Activated CD8-positive, alpha-beta memory T cell treated with anti-CD3 and anti-CD28 coated beads, Interleukin-2, amount 10 ng/mL, durations not matched to agents 7 days and 5 days (primary cell): ENCODE data around the gene PC. TPM values are rescaled to one million over a fixed set of nuclear protein-coding genes. Genes with fewer than 3 reads are reported as not detected.

Experiments used
- ATAC-seq: fragments of 150-1000 bp; cut with Tn5 transposase; one replicate; pipeline ENCODE4 v1.10.0; 2021; ENCODE audit warnings: moderate library complexity
- CTCF ChIA-PET: fragments of 350-600 bp; sonication (Branson Sonifier 250); formaldehyde crosslinking; loops from one replicate; lab custom pipeline; 2021; ENCODE audit warnings: antibody characterized with exemption; lab: Charles Lee
- DNase-seq: peaks from one replicate; pipeline ENCODE4 v3.0.0-alpha.2; 2020
- H3K27ac Mint-ChIP-seq: one replicate; pipeline ENCODE4 v1.8.0; 2021; ENCODE audit warnings: mild to moderate bottlenecking, mixed read lengths
- H3K27me3 Mint-ChIP-seq: one replicate; pipeline ENCODE4 v1.8.0; 2021; ENCODE audit warnings: mixed read lengths
- H3K36me3 Mint-ChIP-seq: one replicate; pipeline ENCODE4 v1.8.0; 2021; ENCODE audit warnings: mild to moderate bottlenecking, mixed read lengths
- H3K4me1 Mint-ChIP-seq: one replicate; pipeline ENCODE4 v1.8.0; 2021; ENCODE audit warnings: mixed read lengths
- H3K4me3 Mint-ChIP-seq: one replicate; pipeline ENCODE4 v1.8.0; 2021; ENCODE audit warnings: mild to moderate bottlenecking, moderate library complexity, mixed read lengths
- H3K9me3 Mint-ChIP-seq: one replicate; pipeline ENCODE4 v1.8.0; 2022; ENCODE audit warnings: low read depth, mixed read lengths
- total RNA-seq, 2 experiments: library from RNA; stranded (reverse); gene quantifications; one replicate each; pipeline ENCODE4 v1.2.3, GENCODE V29; 2021

Gene PC
- total RNA-seq, 2 experiments from 2014 or later, result 10.1 to 11.3 TPM

DNA sequence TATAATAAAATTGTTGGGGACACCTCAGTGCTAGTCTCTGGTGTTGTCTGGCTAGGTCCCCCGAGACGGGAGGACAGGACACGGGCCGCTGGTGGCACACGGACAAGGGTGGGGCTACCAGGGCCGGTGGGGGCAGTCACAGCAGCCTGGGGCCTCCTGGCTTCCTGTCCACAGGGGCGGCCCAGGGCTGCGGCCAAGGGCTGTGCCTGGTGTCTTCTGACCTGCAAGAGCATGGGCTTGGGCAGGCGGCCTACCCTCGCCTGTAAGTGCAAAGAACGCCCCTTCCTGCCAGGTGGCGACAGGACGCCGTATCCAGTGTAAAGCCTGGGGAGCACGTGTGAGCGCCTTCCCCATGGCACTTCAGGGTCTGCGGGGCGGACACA is 97.7 kb downstream of the PC start:
- ATAC-seq, result no peak
- DNase-seq, result no peak
- CTCF ChIA-PET, result no interaction called here
- H3K27ac Mint-ChIP-seq, result no peak overlapping the region
- no peak overlapping the region for H3K4me3 Mint-ChIP-seq
- peaks cover 10% of the 10 kb centered on the region for H3K4me1 Mint-ChIP-seq
- H3K9me3 Mint-ChIP-seq, result no peaks in the 10 kb centered on the region
- no peaks in the 10 kb centered on the region for H3K36me3 Mint-ChIP-seq
- H3K27me3 Mint-ChIP-seq, result no peaks in the 10 kb centered on the region

DNA sequence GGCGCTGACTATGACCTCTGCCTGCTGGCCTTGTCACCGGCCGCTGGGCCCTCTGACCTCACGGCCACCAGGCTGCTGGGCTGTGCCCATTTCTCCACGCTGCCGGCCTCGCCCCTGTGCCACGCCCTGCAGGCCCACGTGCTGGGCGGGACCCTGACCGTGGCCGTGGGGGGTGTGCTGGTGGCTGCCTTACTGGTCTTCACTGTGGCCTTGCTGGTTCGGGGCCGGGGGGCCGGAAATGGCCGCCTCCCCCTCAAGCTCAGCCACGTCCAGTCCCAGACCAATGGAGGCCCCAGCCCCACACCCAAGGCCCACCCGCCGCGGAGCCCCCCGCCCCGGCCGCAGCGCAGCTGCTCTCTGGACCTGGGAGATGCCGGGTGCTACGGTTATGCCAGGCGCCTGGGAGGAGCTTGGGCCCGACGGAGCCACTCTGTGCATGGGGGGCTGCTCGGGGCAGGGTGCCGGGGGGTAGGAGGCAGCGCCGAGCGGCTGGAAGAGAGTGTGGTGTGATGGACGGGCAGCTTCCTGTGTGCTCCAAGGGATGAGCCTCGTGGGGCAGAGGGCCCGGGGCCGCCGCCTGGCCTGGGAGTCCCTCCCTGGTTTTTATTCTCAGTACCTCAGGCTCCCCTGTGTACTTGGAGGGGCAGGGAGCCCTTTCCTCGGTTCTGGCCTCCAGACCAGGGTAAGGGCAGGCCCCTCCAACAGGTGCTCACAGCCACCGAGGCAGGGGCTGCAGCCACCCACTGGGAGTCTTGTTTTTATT is 98.3 kb downstream of the PC start:
- DNase-seq (no peak), ATAC-seq (no peak)
- H3K36me3 Mint-ChIP-seq, result no peaks in the 10 kb centered on the region
- H3K27ac Mint-ChIP-seq, result no peak overlapping the region
- H3K9me3 Mint-ChIP-seq, result no peaks in the 10 kb centered on the region
- H3K4me3 Mint-ChIP-seq, result no peak overlapping the region
- CTCF ChIA-PET, result interaction anchor here (1.3 kb wide), 1 partner anchor 10 kb away, joined by 3 read pairs; no protein-coding TSS in a partner anchor
- H3K4me1 Mint-ChIP-seq, result peaks cover 10% of the 10 kb centered on the region
- no peaks in the 10 kb centered on the region for H3K27me3 Mint-ChIP-seq

DNA sequence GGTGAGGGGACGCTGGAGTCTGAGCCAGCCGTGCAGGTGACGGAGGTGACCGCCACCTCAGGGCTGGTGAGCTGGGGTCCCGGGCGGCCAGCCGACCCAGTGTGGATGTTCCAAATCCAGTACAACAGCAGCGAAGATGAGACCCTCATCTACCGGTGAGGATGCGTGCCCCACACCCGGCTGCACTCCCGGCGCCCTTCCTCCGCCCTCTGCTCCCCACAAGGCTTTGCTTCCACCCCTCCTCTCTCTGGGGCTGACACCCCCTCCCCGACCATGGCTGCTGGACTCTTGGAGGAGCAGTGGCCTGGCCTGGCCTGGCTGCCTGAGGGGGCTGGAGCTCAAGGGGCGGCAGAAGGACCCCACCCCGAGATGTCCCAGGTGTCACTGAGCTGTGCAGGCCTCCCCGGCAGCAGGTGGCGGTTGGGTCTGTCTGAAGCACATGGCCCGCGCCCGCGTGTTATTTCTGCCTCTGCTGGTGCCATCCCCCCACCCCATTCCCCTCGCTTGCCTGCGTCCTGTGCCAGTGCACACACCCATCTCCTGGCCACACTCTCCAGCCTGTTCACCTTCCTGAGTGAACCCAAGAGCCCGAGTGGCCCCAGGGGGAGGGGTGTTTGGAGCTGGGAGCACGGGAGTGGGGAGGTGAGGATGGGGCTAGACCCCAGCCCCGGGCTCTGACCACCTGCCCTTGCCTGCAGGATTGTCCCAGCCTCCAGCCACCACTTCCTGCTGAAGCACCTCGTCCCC is 99.1 kb downstream of the PC start:
- peaks cover 10% of the 10 kb centered on the region for H3K4me1 Mint-ChIP-seq
- H3K9me3 Mint-ChIP-seq, result no peaks in the 10 kb centered on the region
- H3K36me3 Mint-ChIP-seq, result no peaks in the 10 kb centered on the region
- no peak overlapping the region for H3K4me3 Mint-ChIP-seq
- H3K27me3 Mint-ChIP-seq, result no peaks in the 10 kb centered on the region
- DNase-seq (no peak), ATAC-seq (no peak)
- H3K27ac Mint-ChIP-seq, result no peak overlapping the region
- CTCF ChIA-PET, result interaction anchor here (1.3 kb wide), 1 partner anchor 11 kb away, joined by 3 read pairs; no protein-coding TSS in a partner anchor

DNA sequence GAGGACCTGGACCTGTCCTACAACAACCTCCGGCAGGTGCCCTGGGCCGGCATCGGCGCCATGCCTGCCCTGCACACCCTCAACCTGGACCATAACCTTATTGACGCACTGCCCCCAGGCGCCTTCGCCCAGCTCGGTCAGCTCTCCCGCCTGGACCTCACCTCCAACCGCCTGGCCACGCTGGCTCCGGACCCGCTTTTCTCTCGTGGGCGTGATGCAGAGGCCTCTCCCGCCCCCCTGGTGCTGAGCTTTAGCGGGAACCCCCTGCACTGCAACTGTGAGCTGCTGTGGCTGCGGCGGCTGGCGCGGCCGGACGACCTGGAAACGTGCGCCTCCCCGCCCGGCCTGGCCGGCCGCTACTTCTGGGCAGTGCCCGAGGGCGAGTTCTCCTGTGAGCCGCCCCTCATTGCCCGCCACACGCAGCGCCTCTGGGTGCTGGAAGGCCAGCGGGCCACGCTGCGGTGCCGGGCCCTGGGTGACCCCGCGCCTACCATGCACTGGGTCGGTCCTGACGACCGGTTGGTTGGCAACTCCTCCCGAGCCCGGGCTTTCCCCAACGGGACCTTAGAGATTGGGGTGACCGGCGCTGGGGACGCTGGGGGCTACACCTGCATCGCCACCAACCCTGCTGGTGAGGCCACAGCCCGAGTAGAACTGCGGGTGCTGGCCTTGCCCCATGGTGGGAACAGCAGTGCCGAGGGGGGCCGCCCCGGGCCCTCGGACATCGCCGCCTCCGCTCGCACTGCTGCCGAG is 99.8 kb downstream of the PC start:
- Mint-ChIP-seq H3K4me3 (peak overlapping the region; percentile 75), H3K27ac (no peak overlapping the region), H3K27me3 (no peaks in the 10 kb centered on the region), H3K36me3 (no peaks in the 10 kb centered on the region), H3K4me1 (peaks cover 10% of the 10 kb centered on the region), H3K9me3 (no peaks in the 10 kb centered on the region)
- no peak for DNase-seq
- CTCF ChIA-PET, result no interaction called here
- no peak for ATAC-seq

DNA sequence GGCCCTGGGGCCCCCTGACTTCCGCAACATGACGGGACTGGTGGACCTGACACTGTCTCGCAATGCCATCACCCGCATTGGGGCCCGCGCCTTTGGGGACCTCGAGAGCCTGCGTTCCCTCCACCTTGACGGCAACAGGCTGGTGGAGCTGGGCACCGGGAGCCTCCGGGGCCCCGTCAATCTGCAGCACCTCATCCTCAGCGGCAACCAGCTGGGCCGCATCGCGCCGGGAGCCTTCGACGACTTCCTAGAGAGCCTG is 100.3 kb downstream of the PC start:
- no peaks in the 10 kb centered on the region for H3K27me3 Mint-ChIP-seq
- no peak overlapping the region for H3K27ac Mint-ChIP-seq
- H3K4me1 Mint-ChIP-seq, result peaks cover 10% of the 10 kb centered on the region
- H3K4me3 Mint-ChIP-seq, result peak overlapping the region; percentile 75
- ATAC-seq (no peak), DNase-seq (no peak)
- CTCF ChIA-PET, result no interaction called here
- no peaks in the 10 kb centered on the region for H3K36me3 Mint-ChIP-seq
- no peaks in the 10 kb centered on the region for H3K9me3 Mint-ChIP-seq

DNA sequence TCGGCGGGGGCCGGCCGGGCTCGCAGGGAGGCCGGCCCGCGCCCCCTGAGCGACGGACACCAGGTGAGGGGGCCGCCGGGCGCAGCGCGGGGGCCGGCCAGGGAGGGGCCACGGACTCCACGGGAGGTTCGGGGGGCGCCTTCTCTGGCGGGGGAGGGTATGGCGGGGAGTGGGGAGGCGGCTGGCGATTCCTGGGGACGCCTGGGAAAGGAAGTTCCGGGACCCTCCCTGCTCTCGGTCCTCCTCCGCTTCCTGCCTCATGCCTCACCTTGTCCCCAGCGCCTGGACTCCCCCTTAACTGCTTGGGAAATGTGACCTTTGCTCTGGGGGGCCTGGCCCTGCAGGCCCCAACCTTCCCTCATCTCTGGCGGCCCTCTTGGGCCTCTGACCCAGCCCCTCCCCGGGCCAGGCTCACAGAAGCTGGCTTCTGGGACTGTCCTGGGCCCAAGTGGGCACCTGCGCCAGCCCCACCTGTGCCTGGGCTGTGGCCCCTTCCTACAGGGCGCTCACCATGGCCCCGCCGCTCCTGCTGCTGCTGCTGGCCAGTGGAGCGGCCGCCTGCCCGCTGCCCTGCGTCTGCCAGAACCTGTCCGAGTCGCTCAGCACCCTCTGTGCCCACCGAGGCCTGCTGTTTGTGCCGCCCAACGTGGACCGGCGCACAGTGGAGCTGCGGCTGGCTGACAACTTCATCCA is 100.8 kb downstream of the PC start:
- DNase-seq (no peak), ATAC-seq (no peak)
- H3K4me3 Mint-ChIP-seq, result peak overlapping the region; percentile 75
- H3K9me3 Mint-ChIP-seq, result no peaks in the 10 kb centered on the region
- peak overlapping the region; percentile 83 for H3K27ac Mint-ChIP-seq
- H3K36me3 Mint-ChIP-seq, result no peaks in the 10 kb centered on the region
- peaks cover 10% of the 10 kb centered on the region for H3K4me1 Mint-ChIP-seq
- CTCF ChIA-PET, result no interaction called here
- no peaks in the 10 kb centered on the region for H3K27me3 Mint-ChIP-seq

DNA sequence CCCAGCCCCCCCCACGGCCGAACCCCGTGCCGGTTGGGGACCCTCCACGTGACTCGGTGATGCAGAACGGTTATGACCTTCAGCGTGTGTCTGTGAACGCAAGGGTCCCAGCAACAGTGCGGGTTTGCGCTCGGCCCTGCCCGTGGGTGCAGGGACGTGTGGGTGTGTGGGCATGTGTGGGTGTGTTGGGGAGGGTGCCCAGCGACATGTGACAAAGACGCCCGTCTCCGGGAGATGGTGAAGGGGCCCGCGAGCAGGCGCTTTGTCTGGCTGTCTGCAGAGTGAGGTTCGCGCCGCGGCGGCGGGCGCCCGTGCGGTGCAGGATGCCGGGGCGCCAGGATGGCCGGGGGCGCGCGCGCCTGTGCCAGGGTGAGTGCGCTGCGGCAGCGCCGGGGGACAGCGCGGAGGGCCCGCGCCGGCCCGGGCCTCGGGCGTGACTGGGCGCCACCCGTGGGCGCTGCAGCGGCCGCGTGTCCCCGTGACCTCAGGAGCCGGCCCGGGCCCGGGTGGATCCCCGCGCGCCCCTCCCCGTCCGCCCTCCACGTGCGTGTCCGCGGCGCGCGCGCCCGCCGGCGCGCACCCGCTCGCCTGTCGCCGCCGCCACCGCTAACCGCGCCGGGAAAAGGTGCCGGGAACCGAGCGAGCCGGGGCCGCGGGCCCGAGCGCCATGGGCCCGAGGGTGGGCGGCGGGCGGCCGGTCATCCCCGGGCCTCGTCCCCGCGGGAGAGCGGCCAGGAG is 101.5 kb downstream of the PC start, which contains the start of gene LRFN4:
LRFN4 (plus strand) TSS at position 569 of the 738 bp plus-strand sequence. CDS start 681 bp downstream, outside the sequence.
- H3K27ac Mint-ChIP-seq, result peak within 1 kb of the TSS; percentile 88
- ATAC-seq (peak; percentile 54), DNase-seq (peak; percentile 50)
- peak within 1 kb of the TSS; percentile 82 for H3K4me3 Mint-ChIP-seq
- H3K36me3 Mint-ChIP-seq, result no peaks in the 10 kb centered on the region
- H3K27me3 Mint-ChIP-seq, result no peaks in the 10 kb centered on the region
- H3K4me1 Mint-ChIP-seq, result peaks cover 16% of the 10 kb centered on the region
- CTCF ChIA-PET, result interaction anchor here (0.6 to 2.9 kb wide), 6 partner anchors 11 to 179 kb away, joined by 3 to 9 read pairs (median 4); partner anchors contain the start of genes RBM4B and RCE1
- no peaks in the 10 kb centered on the region for H3K9me3 Mint-ChIP-seq

DNA sequence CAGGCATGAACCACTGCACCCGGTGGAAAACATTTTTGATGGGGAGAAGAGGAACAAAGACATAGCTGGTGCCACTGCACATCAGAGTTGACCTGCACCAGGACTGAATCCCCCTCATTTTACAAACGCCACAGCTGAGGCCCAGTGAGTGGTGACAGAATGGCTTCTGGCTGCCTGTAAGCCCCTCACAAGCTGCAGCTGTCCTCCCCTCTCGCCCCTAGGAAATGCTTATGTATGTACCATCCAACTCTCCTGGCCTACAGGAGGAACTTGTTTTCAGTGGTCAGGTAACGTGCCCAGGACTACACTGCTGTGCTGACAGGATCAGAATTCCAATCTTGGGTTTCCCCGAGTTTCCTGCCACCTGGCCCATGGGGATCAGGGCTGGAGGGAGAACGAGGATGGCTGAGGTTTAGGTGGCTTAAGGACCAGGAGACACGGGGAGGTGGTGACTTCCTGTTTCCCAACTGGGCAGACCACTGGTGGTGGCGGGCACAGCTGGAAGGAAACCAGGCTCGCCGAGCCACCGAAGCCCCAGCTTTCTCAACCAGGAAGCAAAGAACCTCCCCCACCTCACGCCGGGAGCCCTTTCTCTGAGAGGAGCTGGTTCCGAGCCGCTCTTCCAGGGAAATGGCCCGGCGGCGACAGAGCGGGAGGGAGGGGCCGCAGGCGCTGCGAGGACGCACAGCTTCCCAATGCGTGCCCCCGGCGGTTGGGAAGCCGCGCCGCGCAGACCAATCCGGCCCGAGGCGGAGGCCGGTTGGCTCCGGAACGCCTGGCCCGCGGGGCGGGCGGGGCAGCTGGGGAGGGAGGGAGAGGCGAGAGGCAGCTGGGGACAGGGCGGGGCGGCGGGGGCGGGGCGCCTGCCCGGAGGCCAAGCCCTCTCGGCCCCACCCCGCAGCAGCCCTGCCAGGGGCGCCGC is 102.3 kb downstream of the PC start:
- CTCF ChIA-PET, result interaction anchor here (0.6 to 2.9 kb wide), 7 partner anchors 10 to 178 kb away, joined by 3 to 9 read pairs (median 3); partner anchors contain the start of genes RBM4B and RCE1
- ATAC-seq (peak; percentile 89), DNase-seq (peak; percentile 94)
- H3K4me3 Mint-ChIP-seq, result peak overlapping the region; percentile 82
- no peaks in the 10 kb centered on the region for H3K27me3 Mint-ChIP-seq
- peak overlapping the region; percentile 82 for H3K27ac Mint-ChIP-seq
- H3K9me3 Mint-ChIP-seq, result no peaks in the 10 kb centered on the region
- H3K36me3 Mint-ChIP-seq, result no peaks in the 10 kb centered on the region
- H3K4me1 Mint-ChIP-seq, result peaks cover 18% of the 10 kb centered on the region

DNA sequence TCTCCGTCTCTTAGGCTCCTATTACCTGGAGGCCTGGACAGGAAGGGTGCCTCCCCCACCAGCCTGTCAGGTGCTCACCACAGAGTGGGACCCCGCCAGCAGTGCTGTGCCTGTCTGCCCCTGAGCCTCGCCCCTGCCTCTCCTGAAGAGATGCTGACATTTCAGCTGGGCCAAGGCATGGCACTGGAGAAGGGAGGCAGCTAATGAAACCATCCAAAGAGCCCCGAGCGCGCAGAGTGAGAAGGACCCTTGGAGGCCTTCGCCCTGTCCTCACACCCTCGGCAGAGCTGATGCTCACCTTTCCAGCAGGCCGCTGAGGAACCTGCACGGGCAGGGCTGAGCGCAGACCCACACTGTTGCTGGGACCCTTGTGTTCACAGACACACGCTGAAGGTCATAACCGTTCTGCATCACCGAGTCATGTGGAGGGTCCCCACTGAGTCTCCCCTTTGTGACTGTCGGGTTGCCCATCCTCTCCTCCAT is 103.4 kb downstream of the PC start:
- no peak for DNase-seq
- no peaks in the 10 kb centered on the region for H3K27me3 Mint-ChIP-seq
- no peaks in the 10 kb centered on the region for H3K9me3 Mint-ChIP-seq
- H3K4me3 Mint-ChIP-seq, result no peak overlapping the region
- H3K36me3 Mint-ChIP-seq, result no peaks in the 10 kb centered on the region
- peaks cover 18% of the 10 kb centered on the region for H3K4me1 Mint-ChIP-seq
- peak overlapping the region; percentile 61 for H3K27ac Mint-ChIP-seq
- ATAC-seq, result no peak
- CTCF ChIA-PET, result interaction anchor here (0.8 to 2.9 kb wide), 4 partner anchors 9 to 104 kb away, joined by 3 to 9 read pairs (median 6); partner anchors contain the start of gene RCE1

DNA sequence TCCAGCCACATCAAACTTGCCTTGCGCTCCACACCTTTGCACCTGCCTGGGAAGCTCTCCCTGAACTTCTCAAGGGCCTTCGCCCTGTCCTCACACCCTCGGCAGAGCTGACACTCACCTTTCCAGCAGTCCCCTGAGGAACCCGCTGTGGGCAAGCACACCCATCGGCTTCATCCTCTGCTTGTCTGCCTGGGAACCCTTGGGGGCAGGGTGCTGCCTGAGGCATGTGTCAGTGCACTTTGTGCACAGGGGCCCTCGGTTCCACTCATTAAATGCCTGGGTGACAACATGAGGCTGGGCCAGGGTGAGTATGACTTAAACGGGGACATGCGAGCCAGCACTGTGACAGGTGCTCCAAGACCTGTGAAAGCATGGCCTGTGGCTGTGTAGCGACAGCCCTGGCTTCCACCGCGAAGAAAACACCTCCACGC is 103.9 kb downstream of the PC start:
- ATAC-seq (no peak), DNase-seq (no peak)
- no peaks in the 10 kb centered on the region for H3K36me3 Mint-ChIP-seq
- H3K9me3 Mint-ChIP-seq, result no peaks in the 10 kb centered on the region
- H3K27me3 Mint-ChIP-seq, result no peaks in the 10 kb centered on the region
- CTCF ChIA-PET, result interaction anchor here (0.8 to 2.9 kb wide), 2 partner anchors 9 to 72 kb away, joined by 3 to 9 read pairs; no protein-coding TSS in a partner anchor
- no peak overlapping the region for H3K4me3 Mint-ChIP-seq
- H3K4me1 Mint-ChIP-seq, result peaks cover 18% of the 10 kb centered on the region
- peak overlapping the region; percentile 13 for H3K27ac Mint-ChIP-seq
